ENCODE results near the gene SPATA13.
"Not testable (repeated sequence)": the region's sequence is repeated elsewhere in the genome, so short reads cannot be mapped to it uniquely, and the experiment has no call there.

The SPATA13 gene

DNA sequence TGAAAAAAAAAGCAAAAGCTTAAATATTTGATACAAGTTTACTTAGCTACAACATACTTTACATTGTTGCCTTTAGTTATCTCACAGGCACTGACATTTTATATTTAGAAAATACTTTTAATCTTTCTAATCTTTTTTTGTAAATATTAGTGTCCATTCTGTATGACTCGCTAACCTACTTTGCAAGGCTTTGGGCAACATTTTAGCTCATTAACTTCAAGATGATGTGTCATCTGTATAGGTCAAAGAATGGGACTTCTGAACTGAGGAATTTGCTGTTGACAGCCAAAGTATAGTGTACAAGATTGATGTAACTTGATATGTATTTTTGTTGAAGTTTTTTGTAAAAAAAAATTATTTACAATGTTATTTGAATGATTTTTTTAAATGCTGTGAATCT is 146.1 kb downstream of the SPATA13 start:
- TF ChIP-seq, protein P1, sequence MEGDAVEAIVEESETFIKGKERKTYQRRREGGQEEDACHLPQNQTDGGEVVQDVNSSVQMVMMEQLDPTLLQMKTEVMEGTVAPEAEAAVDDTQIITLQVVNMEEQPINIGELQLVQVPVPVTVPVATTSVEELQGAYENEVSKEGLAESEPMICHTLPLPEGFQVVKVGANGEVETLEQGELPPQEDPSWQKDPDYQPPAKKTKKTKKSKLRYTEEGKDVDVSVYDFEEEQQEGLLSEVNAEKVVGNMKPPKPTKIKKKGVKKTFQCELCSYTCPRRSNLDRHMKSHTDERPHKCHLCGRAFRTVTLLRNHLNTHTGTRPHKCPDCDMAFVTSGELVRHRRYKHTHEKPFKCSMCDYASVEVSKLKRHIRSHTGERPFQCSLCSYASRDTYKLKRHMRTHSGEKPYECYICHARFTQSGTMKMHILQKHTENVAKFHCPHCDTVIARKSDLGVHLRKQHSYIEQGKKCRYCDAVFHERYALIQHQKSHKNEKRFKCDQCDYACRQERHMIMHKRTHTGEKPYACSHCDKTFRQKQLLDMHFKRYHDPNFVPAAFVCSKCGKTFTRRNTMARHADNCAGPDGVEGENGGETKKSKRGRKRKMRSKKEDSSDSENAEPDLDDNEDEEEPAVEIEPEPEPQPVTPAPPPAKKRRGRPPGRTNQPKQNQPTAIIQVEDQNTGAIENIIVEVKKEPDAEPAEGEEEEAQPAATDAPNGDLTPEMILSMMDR (IDR thresholded peaks at IDR 0.05; ENCODE audit: low read depth, low read length), result no peak
- H3K4me3 ChIP-seq (ENCODE audit: low read depth, low read length), result no peak overlapping the region

DNA sequence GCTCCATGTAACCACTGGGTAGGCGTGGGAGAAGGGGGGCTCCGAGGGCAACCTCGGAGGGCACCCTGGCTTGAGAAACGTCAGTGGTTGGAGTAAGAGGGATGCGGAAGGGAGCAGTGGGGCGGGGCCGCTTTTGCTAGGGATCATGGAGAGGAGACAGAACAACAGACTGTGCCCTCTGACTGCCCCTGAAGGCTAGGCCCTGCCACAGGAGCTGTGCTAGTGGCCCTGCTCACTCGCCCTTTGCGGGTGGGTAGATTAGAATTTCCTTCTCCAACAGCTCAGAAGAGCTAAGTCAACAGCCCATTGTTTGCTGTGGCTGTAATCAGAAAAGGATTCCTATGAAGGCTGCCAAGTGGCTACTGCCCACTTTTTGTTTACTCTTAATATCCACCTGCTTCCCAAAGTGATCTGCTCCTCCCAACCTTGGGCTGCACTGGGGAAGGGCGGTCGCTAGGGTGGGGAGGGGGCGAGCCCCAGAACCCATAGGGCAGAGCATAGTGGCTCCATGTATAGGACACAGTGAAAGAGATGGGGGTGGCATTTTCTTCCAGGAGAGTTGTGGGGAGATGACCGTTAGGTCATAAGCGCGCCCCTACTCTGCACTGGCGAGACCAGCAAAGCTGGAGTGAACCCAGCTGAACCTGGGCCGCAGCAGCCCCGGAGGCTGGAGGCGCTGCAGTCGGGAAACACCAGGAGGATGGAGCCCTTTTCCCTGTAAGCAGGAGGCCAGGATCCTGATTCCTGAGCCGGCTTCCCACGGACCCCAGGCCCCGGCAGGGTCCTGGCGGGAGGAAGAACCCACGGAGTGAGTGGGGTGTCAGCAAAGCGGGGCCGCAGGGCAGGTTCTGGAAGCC is 146.9 kb downstream of the SPATA13 start:
- TF ChIP-seq, protein P1 (IDR thresholded peaks at IDR 0.05; ENCODE audit: low read depth, low read length), result no peak
- no peak overlapping the region for H3K4me3 ChIP-seq (ENCODE audit: low read depth, low read length)

DNA sequence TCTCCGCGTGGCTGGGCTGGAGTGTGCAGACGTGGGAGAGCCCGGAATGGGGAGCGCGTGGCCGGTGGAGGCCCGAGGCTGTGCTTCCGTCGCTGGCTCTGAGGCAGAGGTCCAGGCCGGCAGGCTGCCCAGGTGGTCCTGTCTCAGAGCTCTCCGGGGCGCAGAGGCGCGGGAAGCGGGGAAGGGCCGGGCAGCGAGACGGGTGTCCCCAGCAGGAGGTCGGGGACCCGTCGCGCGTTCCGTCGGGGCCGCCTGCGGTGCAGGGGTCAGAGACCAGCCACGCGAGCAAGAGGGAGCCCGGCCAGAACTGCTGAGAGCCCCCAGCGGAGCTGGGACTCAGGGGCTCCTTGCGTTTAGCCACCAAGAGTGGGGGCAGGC is 147.5 kb downstream of the SPATA13 start:
- TF ChIP-seq, protein P1 (IDR thresholded peaks at IDR 0.05; ENCODE audit: low read depth, low read length), result no peak
- no peak overlapping the region for H3K4me3 ChIP-seq (ENCODE audit: low read depth, low read length)

DNA sequence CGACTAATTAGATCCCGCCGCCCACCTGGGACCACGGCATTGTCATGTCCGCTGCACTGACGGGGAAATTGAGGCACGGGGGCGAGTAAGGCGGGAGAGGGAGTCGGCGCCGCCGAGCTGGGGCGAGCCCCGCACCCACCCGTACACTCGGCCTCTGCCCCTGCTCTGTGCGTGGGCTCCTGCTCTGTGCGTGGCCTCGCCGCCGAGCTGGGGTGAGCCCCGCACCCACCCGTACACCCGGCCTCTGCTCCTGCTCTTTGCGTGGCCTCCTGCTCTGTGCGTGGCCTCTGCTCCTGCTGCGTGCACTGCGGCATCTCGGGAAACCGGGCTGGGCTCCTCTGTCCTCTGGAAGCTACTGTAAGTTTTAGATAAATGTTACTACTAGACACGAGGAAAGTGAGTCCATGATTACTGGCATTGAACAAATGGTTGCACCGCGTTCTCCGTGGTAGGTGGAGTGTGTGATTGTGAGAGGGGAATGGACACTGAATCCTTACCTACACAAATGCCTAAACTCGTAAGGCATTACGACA is 148.0 kb downstream of the SPATA13 start:
- TF ChIP-seq, protein P1 (IDR thresholded peaks at IDR 0.05; ENCODE audit: low read depth, low read length), result no peak
- H3K4me3 ChIP-seq (ENCODE audit: low read depth, low read length), result no peak overlapping the region

DNA sequence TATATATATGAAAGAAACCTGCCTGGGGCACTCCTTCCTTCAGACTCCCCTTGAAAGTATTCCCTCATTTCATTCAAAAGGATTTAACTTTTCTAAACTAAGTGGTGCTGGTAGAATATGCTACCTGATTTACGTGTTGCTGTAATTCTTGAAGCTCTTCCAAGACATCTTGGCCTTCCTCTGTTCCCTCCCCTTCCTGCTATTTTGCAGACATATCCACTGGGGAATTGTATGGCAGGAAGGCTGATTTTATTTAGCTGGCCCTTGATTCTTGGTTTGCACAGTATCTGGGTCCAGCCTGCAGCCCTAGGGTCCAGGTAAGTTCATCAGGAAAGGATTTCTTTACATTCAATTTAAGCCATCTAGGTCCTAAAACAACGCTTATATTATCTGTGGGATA is 148.8 kb downstream of the SPATA13 start, which contains the start of gene C1QTNF9:
C1QTNF9 (plus strand) TSS at position 281 of the 400 bp plus-strand sequence. CDS start 6,424 bp downstream, outside the sequence.
- H3K4me3 ChIP-seq (ENCODE audit: low read depth, low read length), result not testable (repeated sequence)

DNA sequence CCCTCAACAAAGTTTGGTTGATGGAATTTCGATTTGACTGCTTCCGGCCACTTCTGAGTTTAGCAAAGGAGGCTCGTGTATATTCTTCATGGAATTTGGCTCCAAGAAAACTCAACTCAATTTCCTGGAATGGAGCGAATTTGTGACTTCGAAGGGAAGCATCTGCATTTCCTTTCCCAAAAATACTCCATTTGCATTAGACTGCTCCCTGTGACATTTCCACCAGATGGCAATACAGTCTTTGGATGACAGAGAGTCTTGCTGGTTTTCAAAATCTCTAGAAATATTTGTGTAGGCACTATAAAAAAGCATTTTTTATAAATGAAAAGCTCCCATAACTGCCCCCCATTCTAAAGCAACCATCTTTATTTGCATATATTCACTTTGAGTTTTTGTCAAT is 152.9 kb downstream of the SPATA13 start:
- H3K4me3 ChIP-seq (ENCODE audit: low read depth, low read length), result no peak overlapping the region
- TF ChIP-seq, protein P1 (IDR thresholded peaks at IDR 0.05; ENCODE audit: low read depth, low read length), result 0 out of 2 replicates have a peak, but pooled peaks have one; percentile 6

DNA sequence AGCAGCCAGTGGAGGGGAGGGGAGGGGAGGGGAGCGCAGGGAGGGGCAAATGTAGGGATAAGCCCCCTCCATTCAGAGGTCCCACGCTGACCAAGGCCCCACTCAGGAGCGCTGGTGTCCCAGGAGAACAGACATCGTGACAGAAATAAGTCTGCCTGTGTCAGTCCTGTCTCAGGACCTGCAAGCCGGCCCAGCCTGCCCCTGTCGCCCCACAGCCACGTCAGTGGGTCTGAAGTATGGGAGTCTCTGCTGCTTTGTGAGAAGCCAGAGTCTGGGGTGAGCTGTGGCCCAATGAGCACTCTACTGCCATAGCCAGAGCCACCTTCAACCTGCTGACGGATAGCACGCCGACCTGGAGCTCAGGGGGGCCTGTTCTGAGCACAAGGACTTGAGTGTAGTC is 157.3 kb downstream of the SPATA13 start:
- not testable (repeated sequence) for H3K4me3 ChIP-seq (ENCODE audit: low read depth, low read length)

DNA sequence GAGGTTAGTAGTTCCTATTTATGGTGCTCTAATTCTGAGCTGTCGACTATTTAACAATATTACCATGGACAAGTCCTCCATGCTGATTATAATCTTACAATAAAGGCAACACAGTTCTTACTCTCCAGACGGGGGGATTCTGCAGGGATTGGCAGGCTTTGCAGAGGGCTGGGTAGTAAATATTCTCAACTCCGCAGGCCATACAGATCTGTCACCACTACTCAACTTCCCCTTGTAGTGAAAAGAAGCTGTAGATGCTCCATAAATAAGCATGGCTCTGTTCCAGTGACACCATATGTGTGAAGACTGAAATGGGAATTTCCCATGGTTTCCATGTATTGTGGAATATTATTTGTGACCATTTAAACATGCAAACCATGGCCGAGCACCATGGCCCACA is 158.4 kb downstream of the SPATA13 start:
- not testable (repeated sequence) for H3K4me3 ChIP-seq (ENCODE audit: low read depth, low read length)

DNA sequence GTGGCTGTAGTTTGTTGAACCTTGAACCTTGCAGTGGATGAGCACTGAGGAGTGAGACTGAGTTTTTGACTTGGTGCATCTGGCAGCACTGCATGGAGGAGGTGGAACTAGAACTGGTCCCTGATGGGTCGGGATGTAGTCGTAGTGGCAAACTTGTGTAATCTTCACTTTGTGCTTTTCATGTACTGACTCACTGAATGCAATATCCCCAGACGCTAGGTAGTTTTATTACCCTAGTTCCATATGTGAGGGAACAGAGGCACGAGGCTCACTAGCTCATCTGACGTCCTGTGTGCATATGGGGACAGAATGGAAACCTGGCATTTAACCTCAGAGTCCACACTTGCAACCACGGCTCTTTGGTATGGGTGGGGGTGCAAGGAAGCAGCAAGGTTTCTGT is 159.1 kb downstream of the SPATA13 start:
- H3K4me3 ChIP-seq (ENCODE audit: low read depth, low read length), result not testable (repeated sequence)

DNA sequence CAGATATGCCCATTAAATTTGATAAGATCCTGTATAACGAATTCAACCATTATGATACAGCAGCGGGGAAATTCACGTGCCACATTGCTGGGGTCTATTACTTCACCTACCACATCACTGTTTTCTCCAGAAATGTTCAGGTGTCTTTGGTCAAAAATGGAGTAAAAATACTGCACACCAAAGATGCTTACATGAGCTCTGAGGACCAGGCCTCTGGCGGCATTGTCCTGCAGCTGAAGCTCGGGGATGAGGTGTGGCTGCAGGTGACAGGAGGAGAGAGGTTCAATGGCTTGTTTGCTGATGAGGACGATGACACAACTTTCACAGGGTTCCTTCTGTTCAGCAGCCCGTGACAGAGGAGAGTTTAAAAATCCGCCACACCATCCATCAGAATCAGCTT is 160.9 kb downstream of the SPATA13 start:
- H3K4me3 ChIP-seq (ENCODE audit: low read depth, low read length), result not testable (repeated sequence)

DNA sequence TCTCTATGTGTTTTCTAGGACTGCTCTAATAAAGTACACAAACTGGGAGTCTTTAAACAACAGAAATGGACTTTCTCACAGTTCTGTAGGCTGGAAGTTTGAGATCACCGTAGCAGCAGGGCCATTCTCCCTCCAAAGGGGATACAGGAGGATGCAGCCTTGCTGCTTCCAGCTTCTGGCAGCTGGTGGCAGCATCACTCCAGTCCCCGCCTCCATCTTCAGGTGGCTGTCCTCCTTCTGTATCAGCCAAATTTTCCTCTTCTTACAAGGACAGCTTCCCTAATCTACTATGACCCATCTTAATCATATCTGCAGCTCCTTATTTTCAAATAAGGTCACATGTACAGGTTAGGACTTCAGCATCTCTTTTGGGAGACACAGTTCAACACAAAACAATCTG is 161.9 kb downstream of the SPATA13 start:
- not testable (repeated sequence) for H3K4me3 ChIP-seq (ENCODE audit: low read depth, low read length)
